Measurements from ENCODE around the gene SIGLEC6.
"Not testable (repeated sequence)": the region's sequence is repeated elsewhere in the genome, so short reads cannot be mapped to it uniquely, and the experiment has no call there.

The SIGLEC6 gene

DNA sequence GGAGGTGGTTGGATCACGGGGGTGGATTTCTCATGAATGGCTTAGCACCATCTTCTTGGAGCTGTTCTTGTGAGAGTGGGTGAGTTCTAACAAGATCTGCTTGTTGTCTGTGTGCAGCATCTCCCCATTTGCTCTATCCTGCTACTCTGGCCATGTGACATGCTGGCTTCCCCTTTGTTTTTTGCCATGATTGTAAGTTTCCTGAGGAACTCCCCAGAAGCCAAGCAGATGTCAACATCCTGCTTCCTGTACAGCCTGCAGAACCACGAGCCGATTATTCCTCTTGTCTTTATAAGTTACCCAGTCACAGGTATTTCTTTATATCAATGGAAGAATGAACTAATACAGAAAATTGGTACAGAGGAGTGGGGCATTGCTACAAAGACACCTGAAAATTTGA lies 27.6 kb downstream of the SIGLEC6 start:
- Histone ChIP-seq H3K4ac (ENCODE audit: low read depth, low read length) (no peak overlapping the region), H3K79me2 (ENCODE audit: control insufficient read depth, insufficient read depth, low read length, poor library complexity) (no peaks in the 10 kb centered on the region), H2AK5ac (ENCODE audit: low read length) (no peak overlapping the region), H3K23ac (ENCODE audit: low read length) (no peak overlapping the region), H3K79me1 (ENCODE audit: low read length) (no peaks in the 10 kb centered on the region), H3K36me3 (ENCODE audit: control insufficient read depth in 1 of 2, insufficient read depth in 2 of 2, low read length in 2 of 2) (no peaks in the 10 kb centered on the region), H2BK12ac (ENCODE audit: low read length) (no peak overlapping the region), H3K14ac (ENCODE audit: low read length) (no peak overlapping the region), H3K4me1 (ENCODE audit: control insufficient read depth in 1 of 2, insufficient read depth in 2 of 2, low read length in 2 of 2) (no peaks in the 10 kb centered on the region), H2BK5ac (ENCODE audit: low read depth, low read length, poor library complexity) (no peak overlapping the region), H3K9me3 (ENCODE audit: insufficient read depth, low read depth, low read length) (peaks cover 58% of the 10 kb centered on the region), H2BK120ac (ENCODE audit: insufficient read depth, low read length, poor library complexity) (no peak overlapping the region), H4K91ac (ENCODE audit: low read depth, low read length) (no peak overlapping the region), H2AFZ (ENCODE audit: insufficient read depth, low read length, poor library complexity) (no peak overlapping the region), H3K27me3 (ENCODE audit: insufficient read depth, low read length) (no peaks in the 10 kb centered on the region), H4K12ac (ENCODE audit: low read depth, low read length) (no peak overlapping the region), H3K27ac (ENCODE audit: low read depth, low read length) (no peak overlapping the region), H4K8ac (ENCODE audit: low read depth, low read length) (no peak overlapping the region), H3K18ac (ENCODE audit: low read length) (no peak overlapping the region), H3K9ac (ENCODE audit: low read length) (no peak overlapping the region), H3K4me3 (ENCODE audit: low read depth, low read length) (no peak overlapping the region), H3K4me2 (ENCODE audit: low read length) (no peak overlapping the region)
- WGBS (ENCODE audit: extremely low coverage, insufficient coverage, insufficient read length): no CpG with 5 or more reads among the region's 3 CpGs
- DNase-seq: no peak

DNA sequence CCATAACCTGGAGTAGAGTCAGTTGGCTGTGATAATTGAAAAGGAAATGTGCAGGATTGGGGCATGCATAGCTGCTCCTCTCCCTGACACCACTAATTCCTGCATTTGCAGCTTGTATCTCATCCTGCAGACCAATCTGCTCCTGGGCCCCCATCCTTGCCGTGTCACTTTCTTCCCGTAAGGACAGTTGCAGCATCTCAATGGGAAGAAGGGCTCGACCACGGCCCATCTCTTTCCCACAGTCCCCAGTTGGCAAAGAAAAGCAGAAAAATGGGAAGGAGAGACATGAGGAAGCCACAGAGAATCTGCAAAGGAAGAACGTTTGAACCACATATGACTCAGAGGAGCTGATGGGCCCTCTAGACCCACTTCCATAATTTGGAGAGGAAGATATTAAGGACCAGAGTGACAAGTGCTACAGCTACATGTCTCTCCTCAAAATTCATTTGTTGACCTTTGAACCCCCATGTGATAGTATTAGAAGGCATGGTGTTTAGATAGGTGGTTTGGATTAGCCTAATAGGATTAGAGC lies 28.1 kb downstream of the SIGLEC6 start:
- H4K91ac ChIP-seq (ENCODE audit: low read depth, low read length): no peak overlapping the region
- no peak overlapping the region for H2BK5ac ChIP-seq (ENCODE audit: low read depth, low read length, poor library complexity)
- H2BK120ac ChIP-seq (ENCODE audit: insufficient read depth, low read length, poor library complexity): no peak overlapping the region
- H2AFZ ChIP-seq (ENCODE audit: insufficient read depth, low read length, poor library complexity): no peak overlapping the region
- no peak overlapping the region for H2BK12ac ChIP-seq (ENCODE audit: low read length)
- no peaks in the 10 kb centered on the region for H3K4me1 ChIP-seq (ENCODE audit: control insufficient read depth in 1 of 2, insufficient read depth in 2 of 2, low read length in 2 of 2)
- H3K14ac ChIP-seq (ENCODE audit: low read length): no peak overlapping the region
- no peak overlapping the region for H3K23ac ChIP-seq (ENCODE audit: low read length)
- no peak overlapping the region for H3K27ac ChIP-seq (ENCODE audit: low read depth, low read length)
- H3K27me3 ChIP-seq (ENCODE audit: insufficient read depth, low read length): no peaks in the 10 kb centered on the region
- no peaks in the 10 kb centered on the region for H3K36me3 ChIP-seq (ENCODE audit: control insufficient read depth in 1 of 2, insufficient read depth in 2 of 2, low read length in 2 of 2)
- H2AK5ac ChIP-seq (ENCODE audit: low read length): no peak overlapping the region
- H3K79me1 ChIP-seq (ENCODE audit: low read length): no peaks in the 10 kb centered on the region
- H3K4me3 ChIP-seq (ENCODE audit: low read depth, low read length): no peak overlapping the region
- no CpG with 5 or more reads among the region's 5 CpGs for whole genome bisulfite sequencing (ENCODE audit: extremely low coverage, insufficient coverage, insufficient read length)
- DNase-seq: no peak
- H3K9me3 ChIP-seq (ENCODE audit: insufficient read depth, low read depth, low read length): peaks cover 55% of the 10 kb centered on the region
- no peak overlapping the region for H3K18ac ChIP-seq (ENCODE audit: low read length)
- no peak overlapping the region for H4K8ac ChIP-seq (ENCODE audit: low read depth, low read length)
- H4K12ac ChIP-seq (ENCODE audit: low read depth, low read length): no peak overlapping the region
- no peak overlapping the region for H3K4ac ChIP-seq (ENCODE audit: low read depth, low read length)
- no peaks in the 10 kb centered on the region for H3K79me2 ChIP-seq (ENCODE audit: control insufficient read depth, insufficient read depth, low read length, poor library complexity)
- H3K4me2 ChIP-seq (ENCODE audit: low read length): no peak overlapping the region
- no peak overlapping the region for H3K9ac ChIP-seq (ENCODE audit: low read length)

DNA sequence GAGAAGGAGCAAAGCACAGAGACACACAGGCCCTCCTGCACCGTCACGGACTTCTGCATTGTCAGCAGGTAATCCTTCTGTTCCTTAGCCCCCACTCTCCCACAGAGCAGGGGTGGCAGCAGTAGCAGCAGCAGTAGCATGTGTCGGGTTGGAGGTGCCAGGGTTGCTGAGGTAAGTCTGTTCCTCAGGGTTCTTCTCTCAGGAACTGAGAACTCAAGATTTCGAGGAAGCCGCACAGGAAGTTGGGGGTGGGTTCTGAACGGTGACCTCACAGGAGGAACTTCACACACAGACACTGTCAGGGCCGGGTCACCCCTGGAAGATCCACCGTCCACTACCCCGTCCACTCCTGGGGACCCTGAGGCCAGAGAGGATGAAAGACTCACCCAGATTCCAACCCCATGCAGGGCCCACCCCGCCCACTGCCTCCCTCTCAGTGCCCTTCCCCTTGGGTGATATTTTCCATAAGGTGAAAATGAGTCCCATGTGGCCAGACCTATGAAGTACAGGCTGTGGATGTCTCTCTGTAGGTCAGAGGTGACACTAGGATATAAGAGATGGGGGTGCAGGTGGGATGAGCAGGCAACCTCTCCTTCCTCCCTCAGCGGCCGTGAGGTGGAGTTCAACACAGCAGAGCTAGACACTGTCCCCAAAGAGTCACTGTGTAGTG lies 29.7 kb downstream of the SIGLEC6 start, which contains the start of gene SIGLEC12:
SIGLEC12 (minus strand) TSS at position 207 of the 670 bp plus-strand sequence; CDS start at position 140, 67 bp downstream.
- no peaks in the 10 kb centered on the region for H3K79me2 ChIP-seq (ENCODE audit: control insufficient read depth, insufficient read depth, low read length, poor library complexity)
- WGBS (ENCODE audit: extremely low coverage, insufficient coverage, insufficient read length): no CpG with 5 or more reads among the region's 12 CpGs

DNA sequence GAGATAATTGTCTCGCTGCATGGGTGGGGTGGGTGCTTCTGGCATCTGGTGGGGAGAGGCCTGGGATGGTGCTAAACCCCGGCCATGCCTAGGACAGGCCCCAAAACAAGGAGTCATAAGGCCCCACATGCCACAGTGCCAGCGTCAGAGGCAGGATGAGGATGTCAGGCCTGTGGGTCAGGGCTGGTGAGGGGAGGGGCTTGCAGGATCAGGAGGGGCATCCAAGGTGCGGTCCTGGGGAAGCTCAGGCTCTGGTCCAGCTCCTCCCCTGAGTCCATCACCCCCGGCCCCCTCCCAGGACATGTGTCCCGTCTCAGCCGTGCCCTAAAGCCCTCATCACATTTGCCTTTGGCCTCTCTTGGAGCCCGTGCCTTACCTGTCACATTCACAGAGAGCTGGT lies 30.5 kb downstream of the SIGLEC6 start:
- H2BK120ac ChIP-seq (ENCODE audit: insufficient read depth, low read length, poor library complexity); H2AK5ac ChIP-seq (ENCODE audit: low read length); H3K27me3 ChIP-seq (ENCODE audit: insufficient read depth, low read length); H3K4me2 ChIP-seq (ENCODE audit: low read length); H3K79me1 ChIP-seq (ENCODE audit: low read length); H3K23ac ChIP-seq (ENCODE audit: low read length); DNase-seq; H2AFZ ChIP-seq (ENCODE audit: insufficient read depth, low read length, poor library complexity); H3K18ac ChIP-seq (ENCODE audit: low read length); H4K8ac ChIP-seq (ENCODE audit: low read depth, low read length); H3K79me2 ChIP-seq (ENCODE audit: control insufficient read depth, insufficient read depth, low read length, poor library complexity); H4K12ac ChIP-seq (ENCODE audit: low read depth, low read length); H3K4ac ChIP-seq (ENCODE audit: low read depth, low read length); H3K36me3 ChIP-seq (ENCODE audit: control insufficient read depth in 1 of 2, insufficient read depth in 2 of 2, low read length in 2 of 2); H4K91ac ChIP-seq (ENCODE audit: low read depth, low read length); H3K14ac ChIP-seq (ENCODE audit: low read length); H3K4me3 ChIP-seq (ENCODE audit: low read depth, low read length); H2BK5ac ChIP-seq (ENCODE audit: low read depth, low read length, poor library complexity); H3K9ac ChIP-seq (ENCODE audit: low read length); H3K27ac ChIP-seq (ENCODE audit: low read depth, low read length); H2BK12ac ChIP-seq (ENCODE audit: low read length); H3K4me1 ChIP-seq (ENCODE audit: control insufficient read depth in 1 of 2, insufficient read depth in 2 of 2, low read length in 2 of 2): not testable (repeated sequence)
- H3K9me3 ChIP-seq (ENCODE audit: insufficient read depth, low read depth, low read length): peaks cover 63% of the 10 kb centered on the region
- no CpG with 5 or more reads among the region's 8 CpGs for WGBS (ENCODE audit: extremely low coverage, insufficient coverage, insufficient read length)

More for the DNA sequence above, 29.7 kb downstream of the SIGLEC6 start, which contains the start of gene SIGLEC12:
- Histone ChIP-seq H2BK12ac (ENCODE audit: low read length) (no peak within 1 kb of the TSS), H2BK5ac (ENCODE audit: low read depth, low read length, poor library complexity) (no peak within 1 kb of the TSS), H3K18ac (ENCODE audit: low read length) (no peak within 1 kb of the TSS), H2AFZ (ENCODE audit: insufficient read depth, low read length, poor library complexity) (no peak within 1 kb of the TSS), H3K27ac (ENCODE audit: low read depth, low read length) (no peak within 1 kb of the TSS), H2AK5ac (ENCODE audit: low read length) (no peak within 1 kb of the TSS), H3K4ac (ENCODE audit: low read depth, low read length) (no peak within 1 kb of the TSS), H3K23ac (ENCODE audit: low read length) (no peak within 1 kb of the TSS), H3K79me1 (ENCODE audit: low read length) (no peaks in the 10 kb centered on the region), H3K14ac (ENCODE audit: low read length) (no peak within 1 kb of the TSS), H3K9ac (ENCODE audit: low read length) (no peak within 1 kb of the TSS), H3K4me1 (ENCODE audit: control insufficient read depth in 1 of 2, insufficient read depth in 2 of 2, low read length in 2 of 2) (no peaks in the 10 kb centered on the region), H3K4me3 (ENCODE audit: low read depth, low read length) (no peak within 1 kb of the TSS), H4K8ac (ENCODE audit: low read depth, low read length) (no peak within 1 kb of the TSS), H2BK120ac (ENCODE audit: insufficient read depth, low read length, poor library complexity) (no peak within 1 kb of the TSS), H3K4me2 (ENCODE audit: low read length) (no peak within 1 kb of the TSS), H4K12ac (ENCODE audit: low read depth, low read length) (no peak within 1 kb of the TSS), H3K27me3 (ENCODE audit: insufficient read depth, low read length) (no peaks in the 10 kb centered on the region), H4K91ac (ENCODE audit: low read depth, low read length) (no peak within 1 kb of the TSS), H3K9me3 (ENCODE audit: insufficient read depth, low read depth, low read length) (peaks cover 61% of the 10 kb centered on the region), H3K36me3 (ENCODE audit: control insufficient read depth in 1 of 2, insufficient read depth in 2 of 2, low read length in 2 of 2) (no peaks in the 10 kb centered on the region)
- DNase-seq: no peak

Measured in trophoblast cell (in vitro differentiated cells and primary cell).